GM18498 (cell line): Measurements from ENCODE around the gene CDC14B.
"Not testable (repeated sequence)": the region's sequence is repeated elsewhere in the genome, so short reads cannot be mapped to it uniquely, and the experiment has no call there.

Experiments
- ATAC-seq: cut with Tn5 transposase; IDR thresholded peaks from one replicate; pipeline ENCODE4 v1.9.1; 2021; ENCODE audit warnings: mild to moderate bottlenecking, moderate library complexity; ENCODE audit not compliant: unreplicated experiment

CDC14B gene

DNA sequence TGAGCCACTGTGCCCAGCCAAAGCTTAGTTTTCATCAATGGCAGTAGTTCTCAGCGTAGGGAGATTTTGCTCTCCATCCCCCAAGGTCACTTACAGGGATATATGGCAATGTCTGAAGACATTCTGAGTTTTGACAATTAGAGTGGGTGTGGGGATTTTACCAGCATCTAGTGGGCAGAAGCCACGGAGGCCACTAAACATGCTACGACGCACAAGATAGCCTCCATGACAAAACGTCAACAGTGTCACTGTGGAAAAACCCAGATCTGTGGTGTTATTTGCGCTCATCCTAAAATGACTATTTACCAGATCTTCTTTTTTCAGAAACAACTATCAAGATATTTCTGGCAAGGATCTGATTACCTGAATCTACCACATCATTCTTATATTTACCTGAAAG is 68.2 kb downstream of the CDC14B start:
- no peak for ATAC-seq

DNA sequence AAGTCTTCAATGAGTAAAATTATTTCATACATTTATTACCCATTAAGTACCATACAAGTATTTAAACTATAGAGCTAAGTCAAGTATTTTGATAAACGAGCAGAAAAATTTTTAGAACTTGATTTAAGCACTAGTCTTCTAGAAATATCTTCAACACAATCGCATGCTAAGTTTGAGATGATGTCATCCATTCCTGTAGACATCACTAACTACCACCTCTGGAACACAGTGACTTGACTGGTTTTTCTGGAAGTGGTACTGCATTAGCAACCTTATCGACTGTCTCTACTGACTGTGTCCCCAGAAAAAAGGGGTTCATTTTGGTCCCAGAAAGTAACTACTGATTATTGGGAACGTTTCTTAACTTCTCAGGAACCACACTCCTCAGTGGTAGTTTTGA is 69.0 kb downstream of the CDC14B start:
- ATAC-seq: no peak

DNA sequence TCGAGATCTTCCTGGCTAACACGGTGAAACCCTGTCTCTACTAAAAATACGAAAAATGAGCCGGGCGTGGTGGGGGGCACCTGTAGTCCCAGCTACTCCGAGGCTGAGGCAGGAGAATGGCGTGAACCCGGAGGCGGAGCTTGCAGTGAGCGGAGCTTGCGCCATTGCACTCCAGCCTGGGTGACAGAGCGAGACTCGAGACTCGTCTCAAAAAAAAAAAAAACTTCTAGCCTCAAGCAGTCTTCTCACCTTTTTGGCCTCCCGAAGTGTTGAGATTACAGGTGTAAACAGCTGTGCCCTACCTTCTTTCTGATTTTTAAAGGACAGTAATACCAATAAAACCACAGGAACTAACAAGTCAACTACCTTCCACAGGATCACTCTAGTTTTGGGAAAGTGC is 76.5 kb downstream of the CDC14B start:
- ATAC-seq: not testable (repeated sequence)

DNA sequence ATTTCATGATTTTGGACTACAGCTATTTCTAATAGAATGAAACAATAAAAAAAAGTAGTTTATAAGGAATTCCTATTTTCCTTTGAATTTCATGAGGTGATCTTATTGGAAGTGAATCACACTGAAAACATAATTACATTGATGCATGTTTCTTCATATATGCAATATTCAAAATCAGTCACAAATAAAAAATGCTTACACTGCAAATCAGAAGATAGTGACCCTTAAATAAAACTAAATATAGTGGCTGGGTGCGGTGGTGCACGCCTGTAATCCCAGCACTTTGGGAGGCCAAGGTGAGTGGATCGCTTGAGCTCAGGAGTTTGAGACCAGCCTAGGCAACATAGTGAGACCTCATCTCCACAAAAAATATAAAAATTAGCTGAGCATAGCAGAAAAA is 79.5 kb downstream of the CDC14B start:
- ATAC-seq: no peak

DNA sequence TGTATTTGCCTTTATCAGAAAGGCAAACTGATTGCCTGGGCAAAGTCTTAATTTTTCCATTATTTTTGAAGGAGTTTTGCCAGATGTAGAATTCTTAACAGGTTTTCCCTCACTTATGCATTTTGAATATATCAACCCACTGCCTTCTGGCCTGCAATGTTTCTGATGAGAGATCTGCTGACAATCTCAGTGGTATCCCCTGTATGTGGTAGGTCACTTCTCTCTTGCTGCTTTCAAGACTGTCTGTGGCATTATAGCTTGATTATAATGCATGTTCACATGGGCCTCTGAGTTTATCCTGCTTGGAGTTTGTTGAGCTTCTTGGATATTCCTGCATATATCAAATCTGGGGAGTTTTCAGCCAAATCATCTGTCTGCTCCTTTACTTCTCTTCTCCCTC is 87.5 kb downstream of the CDC14B start:
- no peak for ATAC-seq

DNA sequence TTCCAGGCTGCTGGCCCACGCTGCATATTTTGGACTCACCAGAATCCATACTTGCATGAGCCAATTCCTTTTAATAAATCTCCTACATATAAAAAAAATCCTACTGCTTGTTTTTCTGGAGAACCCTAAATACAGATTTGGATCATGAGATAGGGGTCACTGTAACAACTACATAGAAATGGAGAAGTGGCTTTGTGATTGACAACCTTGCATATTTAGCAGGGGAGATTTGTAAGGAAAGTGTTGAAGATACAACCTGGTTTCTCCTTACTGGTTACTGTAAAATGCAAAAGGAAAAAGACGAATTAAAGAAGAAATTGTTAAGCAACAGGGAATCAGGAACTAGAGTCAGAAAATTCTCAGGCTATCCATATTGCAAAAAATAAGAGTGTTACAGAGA is 94.9 kb downstream of the CDC14B start:
- ATAC-seq: no peak

DNA sequence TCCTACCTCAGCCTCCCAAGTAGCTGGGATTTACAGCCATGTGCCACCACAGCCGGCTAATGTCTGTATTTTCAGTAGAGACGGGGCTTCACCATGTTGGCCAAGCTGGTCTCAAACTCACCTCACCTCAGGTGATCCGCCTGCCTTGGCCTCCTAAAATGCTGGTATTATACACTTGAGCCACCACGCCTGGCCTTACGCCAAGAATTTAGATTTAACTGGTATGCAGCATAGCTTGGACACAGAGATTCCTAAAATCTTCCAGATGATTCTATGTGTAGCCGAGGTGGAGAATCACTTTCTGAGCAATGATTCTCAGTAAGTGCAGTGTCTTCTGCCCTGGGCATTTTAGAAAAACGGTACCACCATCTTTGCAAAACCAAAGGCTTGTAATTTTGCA is 95.6 kb downstream of the CDC14B start:
- ATAC-seq: no peak

DNA sequence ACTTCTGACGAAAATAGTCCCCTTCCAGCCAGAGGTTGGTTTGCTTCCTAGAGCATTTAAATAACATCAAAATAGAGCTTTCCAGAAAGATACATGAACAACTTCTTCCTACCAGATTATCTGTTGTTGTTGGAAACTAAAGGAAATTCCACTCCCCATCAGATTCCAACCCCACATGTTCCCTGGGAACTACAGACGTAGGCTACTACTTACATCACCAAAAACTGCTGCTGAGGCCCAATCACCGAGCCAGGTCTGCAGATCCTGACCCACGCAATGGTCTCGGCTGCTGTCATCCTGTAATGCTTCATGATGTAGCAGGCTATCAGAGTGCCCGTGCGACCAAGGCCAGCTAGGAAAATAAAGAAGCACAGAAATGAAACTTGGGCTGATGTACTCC is 96.3 kb downstream of the CDC14B start:
- ATAC-seq: no peak

DNA sequence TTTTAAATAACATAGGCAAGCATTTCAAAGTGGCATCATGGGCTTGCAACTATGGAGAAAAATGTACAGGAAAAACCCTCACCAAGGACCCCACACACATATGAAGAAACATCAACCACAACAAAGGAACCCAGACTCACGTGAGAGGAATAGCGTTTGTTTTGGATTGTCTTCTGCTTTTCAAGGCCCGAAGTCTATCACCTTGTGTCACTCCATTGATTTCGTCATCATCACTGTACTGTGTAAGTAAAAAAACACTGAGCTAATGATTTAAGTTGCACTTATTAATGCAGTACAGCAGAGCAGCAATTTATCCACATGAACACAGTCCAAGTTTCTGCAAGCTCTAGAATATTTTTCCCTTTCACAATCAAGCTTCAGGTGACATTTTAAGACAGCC is 97.3 kb downstream of the CDC14B start:
- ATAC-seq: no peak

DNA sequence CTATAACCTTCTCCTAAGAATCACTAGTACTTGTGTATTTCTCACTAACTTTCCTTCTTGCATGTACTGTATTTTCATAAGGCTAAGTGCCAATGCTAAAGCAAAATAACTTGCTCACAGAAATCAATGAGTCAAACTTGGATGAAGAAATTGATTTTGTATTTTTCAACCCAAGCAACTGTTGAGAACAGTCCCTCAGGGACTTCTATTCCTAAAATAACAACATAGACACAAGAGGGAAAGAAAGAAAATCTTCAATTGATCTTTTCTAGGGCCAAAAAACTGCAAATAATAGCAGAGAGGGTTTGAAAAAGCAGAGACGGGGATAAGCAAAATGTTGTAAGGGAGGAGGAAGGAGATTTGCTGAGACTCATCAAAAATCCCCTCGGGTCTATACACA is 99.9 kb downstream of the CDC14B start:
- ATAC-seq: no peak

DNA sequence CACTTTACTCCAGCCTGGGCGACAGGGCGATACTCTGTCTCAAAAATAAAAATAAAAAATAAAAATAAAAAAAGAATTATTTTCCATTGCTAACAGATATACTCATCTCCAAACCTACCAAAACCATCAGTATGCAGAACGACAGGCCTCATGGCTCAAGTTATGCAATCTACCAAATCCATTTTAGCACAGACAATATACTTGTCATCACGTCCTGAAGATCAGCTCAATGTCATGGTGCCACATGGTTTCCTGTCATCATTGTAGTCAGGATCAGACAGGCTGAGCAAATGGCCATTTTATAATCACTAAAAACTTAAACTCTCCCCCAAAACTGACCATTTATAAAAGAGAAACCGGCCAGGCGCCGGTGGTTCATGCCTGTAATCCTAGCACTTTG is 100.5 kb downstream of the CDC14B start:
- no peak for ATAC-seq

DNA sequence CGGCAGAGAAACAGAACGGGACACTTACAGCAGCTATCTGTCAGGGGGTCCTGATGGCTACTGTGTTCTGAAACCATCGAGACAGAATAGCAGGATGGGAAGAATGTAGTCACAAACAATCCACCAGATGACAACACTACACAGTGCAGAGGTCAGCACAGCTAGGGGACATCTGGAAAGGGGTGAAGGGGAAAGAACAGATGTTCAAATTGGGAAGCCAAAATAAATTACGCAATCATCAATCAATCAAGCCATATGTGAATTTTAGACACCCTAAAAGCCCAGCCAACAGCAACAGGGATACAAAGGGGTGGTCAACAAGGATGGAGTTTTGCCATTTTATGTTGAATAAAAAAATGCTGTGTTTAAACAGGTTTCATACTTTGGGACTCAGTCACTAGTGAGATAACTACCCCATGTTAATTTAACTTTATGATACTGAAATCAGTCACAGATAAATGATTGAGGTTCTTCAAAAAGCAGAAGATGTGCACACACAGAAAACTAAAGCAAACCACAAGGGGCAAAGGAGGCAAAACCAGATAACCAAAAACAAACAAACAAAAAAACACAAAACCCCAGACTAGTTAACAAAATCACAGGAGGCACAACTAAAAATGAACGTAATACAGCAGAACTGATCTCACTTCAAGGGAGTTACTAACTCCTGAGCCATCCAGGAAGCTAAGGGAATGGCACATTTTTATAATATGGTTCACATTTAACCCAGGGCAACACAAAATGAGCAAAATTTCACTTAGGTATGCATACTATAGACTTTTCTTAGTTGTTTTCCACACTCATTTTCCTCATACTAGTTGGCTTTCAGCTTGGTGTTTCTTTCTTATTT is 103.8 kb downstream of the CDC14B start:
- ATAC-seq: no peak

DNA sequence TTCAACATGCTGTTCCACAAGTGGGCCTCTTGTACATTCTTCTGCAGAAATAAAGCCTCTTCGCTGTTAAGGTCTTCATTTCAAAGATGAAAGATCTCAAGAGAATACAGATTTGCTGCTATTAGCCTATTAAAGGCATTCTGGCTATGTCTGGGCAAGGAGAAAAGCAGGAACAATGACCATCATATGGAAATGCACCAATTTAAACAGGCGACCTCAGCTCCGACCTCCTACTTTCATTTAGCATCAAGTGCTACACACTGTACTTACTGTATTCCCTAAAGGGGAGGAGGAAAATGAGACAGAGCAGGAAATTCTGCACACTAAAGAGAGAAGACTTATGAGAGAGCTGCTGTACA is 104.9 kb downstream of the CDC14B start:
- ATAC-seq: no peak

DNA sequence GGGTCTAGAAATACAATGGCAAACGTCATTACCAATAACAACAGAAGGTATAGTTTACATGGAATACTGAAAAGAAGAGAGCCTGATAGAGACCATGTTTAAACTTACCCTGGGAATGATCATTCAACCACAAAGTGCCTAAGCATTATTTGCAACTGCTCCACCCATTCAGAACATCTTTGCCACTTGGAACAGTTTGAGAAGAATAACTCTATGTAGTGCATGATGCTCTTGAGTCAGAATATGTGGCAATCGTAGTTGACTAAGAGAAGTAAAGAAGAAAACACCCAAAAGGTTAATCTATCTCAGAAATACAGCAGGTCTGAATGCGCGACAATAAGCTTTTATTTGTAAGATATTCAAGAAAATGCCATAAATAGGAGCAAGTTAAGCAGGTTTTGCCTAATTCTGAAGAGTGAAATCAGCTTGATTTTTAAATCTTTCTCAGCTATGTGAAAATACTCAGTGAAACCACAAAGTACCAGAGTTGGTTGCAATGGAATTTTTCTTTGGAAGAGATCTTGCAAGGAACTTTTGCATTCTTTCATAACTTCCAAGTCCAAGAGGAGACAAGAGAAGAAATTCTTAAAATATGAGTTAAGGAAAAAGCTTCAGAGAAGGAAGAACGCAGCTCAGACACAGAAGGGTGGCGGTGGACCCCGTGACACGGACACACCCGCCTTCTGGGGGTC is 105.4 kb downstream of the CDC14B start:
- ATAC-seq: no peak

DNA sequence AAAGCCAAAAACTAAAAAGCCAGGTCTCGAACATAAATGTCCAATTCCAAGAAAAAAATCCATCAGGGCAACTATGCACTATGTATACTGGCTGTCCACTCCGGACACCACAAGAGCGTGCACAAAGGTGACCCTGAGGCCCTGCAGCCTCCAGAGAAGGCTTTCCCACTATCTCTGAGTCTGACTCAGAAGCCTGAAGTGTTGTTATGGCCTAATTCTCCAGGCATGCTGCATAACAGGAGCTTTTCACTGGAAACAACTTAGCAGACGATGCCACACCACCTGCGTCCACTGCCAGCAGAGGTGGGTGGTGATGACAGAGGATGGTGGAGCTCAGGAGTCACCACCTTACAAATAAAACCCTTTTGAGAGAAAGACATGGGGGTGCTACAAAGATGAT is 106.0 kb downstream of the CDC14B start:
- ATAC-seq: no peak

DNA sequence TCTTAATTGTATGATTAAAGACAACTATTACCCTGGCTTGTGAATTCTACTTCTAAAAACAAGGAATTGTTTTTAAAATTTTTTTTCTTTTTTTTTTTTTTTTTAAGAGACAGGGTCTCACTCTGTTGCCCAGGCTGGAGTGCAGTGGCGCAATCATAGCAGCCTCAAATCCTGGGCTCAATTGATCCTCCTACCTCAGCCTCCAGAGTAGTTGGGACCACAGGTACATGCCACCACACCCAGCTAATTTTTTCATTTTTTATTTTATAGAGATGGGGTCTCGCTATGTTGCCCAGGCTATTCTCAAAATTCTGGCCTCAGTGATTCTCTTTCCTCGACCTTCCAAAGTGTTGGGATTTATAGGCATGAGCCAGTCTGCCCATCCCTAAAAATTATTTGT is 107.4 kb downstream of the CDC14B start:
- no peak for ATAC-seq

DNA sequence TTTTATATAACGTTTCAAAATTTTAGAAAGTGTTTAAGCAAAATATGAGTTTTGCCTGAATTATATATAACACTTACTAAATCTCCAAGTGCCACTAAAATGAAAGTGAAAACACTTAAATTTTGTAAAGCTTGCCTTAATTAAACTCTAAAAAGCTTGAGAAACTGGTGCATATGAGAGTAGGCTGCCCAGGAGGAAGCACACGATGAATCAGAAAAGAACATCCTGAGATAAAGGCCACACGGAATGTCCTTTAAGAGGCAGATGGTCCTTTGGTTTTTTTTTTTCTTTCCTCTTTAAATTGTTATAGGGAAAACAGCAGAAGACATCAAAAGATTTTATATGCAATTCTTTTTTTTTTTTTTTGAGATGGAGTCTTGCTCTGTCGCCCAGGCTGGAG is 109.4 kb downstream of the CDC14B start:
- no peak for ATAC-seq

DNA sequence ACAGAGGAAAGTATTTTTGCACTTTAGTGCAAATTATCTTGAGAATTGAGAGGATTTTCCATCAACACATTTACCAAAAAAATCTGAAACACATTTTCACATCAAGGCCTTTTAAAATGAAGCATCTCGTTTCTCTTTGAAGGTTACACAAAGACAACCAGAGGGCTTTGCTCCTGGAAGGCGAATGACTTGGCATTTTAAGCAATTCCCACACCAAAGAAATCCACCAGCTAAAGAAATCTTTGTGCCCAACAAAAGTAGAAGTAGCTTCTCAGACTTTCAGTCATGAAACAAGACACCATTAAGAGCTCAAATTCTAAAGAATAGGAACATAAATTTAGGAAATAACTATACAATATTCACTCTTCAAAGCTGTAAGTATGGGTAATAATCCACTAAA is 109.8 kb downstream of the CDC14B start:
- no peak for ATAC-seq

DNA sequence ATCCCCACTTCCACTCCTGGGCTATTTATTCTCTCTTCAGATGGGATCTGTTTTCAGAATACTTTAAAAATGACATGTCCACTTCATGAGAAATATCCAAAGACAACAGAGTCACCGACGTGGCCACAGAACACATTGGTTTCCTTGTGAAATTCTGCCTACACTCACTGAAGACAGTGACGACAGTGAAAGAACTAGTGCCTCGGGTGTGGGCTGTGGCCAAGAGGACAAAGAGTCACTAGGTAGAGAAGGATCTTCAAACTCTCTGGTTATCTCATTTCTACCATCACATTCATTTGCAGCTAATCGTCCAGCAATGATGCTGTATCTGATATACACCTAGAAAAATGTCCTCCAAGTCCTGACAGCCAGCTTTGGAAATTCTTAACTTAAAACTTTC is 110.6 kb downstream of the CDC14B start:
- no peak for ATAC-seq

DNA sequence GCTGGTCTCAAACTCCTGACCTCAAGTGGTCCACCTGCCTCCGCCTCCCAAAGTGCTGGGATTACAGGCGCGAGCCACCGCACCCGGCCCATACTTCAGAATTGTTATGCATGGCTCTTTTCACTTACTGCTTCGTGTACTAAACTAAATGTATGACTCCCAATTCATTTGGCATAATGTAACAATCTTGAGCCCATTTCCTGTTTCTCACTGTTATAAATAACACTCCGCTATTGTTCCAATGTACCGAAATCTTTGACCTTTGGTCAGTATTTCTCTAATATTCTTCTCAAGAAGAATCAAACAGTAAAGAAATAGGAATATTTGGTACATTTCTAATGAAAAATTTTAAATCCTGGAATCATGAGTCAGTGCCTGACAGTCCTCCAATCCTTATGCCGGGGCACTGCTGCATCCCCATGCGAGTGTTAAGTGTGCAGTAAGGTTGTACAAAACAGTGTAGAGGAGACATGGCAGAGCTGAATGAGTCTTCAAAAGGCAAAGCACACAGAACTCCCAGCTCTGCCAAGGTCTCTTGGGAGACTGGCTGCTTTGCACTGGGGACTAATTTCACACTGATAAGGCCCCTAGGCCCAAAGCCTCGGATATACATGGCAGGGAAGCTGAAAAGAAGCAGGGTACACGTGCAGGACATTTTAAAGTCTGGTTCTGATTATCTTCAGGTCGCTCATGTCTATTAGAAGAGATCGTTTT is 111.3 kb downstream of the CDC14B start:
- no peak for ATAC-seq

DNA sequence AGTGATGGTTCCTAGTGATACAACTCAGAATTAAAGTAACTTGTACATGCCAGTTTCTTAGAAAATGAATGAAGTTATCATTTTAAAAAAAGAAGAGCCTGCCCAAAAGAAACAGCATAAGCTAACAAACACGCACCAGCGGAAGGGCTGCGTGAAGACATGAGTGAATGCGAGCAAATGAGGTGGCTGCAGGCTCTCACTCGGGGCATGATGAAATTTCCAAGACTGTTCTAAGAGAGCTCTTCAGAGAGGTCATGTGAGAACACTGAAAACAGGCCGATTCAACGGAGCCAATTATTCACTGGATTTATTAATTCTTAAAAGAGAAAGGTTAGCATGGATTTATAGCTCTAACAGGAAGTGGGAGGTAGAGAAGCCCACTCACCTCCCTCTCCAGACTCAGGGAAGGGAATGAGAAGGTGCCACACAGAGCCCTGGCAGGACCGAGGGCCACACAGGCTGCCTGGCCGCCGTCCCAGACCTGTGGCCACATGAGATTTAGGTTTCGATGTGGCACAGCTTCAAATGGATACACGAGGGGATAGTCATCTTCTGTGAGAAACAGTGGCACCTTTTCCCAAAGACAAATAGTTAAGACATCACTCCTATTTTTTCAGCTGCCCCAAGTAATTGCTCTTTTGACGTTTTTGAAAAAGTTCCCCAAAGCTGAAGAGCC is 114.2 kb downstream of the CDC14B start:
- no peak for ATAC-seq
